NCI-H1092 (cell line): Measurements from ENCODE around the gene ABHD17C.

Source experiments
- DNase-seq: peaks from one replicate; lab custom pipeline; 2025; lab: John Stamatoyannopoulos, UW

Gene ABHD17C

GRCh38 chr15:80689716-80690115 is 5.4 kb upstream of the ABHD17C start:
- DNase-seq, result no peak

- no peak for DNase-seq
Observed at GRCh38 chr15:80691575-80691974, 3.5 kb upstream of the ABHD17C start.

- DNase-seq, result no peak
Observed at GRCh38 chr15:80693682-80694610, 1.2 kb upstream of the ABHD17C start.

GRCh38 chr15:80694611-80695098 is 455 bp upstream of the ABHD17C start:
- DNase-seq, result no peak

- DNase-seq, result no peak
Observed at GRCh38 chr15:80695911-80696661, 976 bp downstream of the ABHD17C start.

GRCh38 chr15:80697075-80697685 is 2.1 kb downstream of the ABHD17C start:
- no peak for DNase-seq

GRCh38 chr15:80698676-80699075 is 3.6 kb downstream of the ABHD17C start:
- DNase-seq, result no peak

- DNase-seq, result no peak
Observed at GRCh38 chr15:80699981-80700380, 4.9 kb downstream of the ABHD17C start.

GRCh38 chr15:80701676-80702311 is 6.7 kb downstream of the ABHD17C start:
- DNase-seq, result no peak

- DNase-seq, result no peak
Observed at GRCh38 chr15:80703081-80703480, 8.0 kb downstream of the ABHD17C start.

- no peak for DNase-seq
Observed at GRCh38 chr15:80703965-80704364, 8.9 kb downstream of the ABHD17C start.

- DNase-seq, result no peak
Observed at GRCh38 chr15:80706161-80706560, 11.1 kb downstream of the ABHD17C start.

GRCh38 chr15:80709542-80709941 is 14.4 kb downstream of the ABHD17C start:
- no peak for DNase-seq

GRCh38 chr15:80710635-80711554 is 15.8 kb downstream of the ABHD17C start:
- no peak for DNase-seq

- no peak for DNase-seq
Observed at GRCh38 chr15:80711886-80712285, 16.8 kb downstream of the ABHD17C start.

- DNase-seq, result no peak
Observed at GRCh38 chr15:80712956-80713355, 17.8 kb downstream of the ABHD17C start.

GRCh38 chr15:80721476-80721875 is 26.4 kb downstream of the ABHD17C start:
- DNase-seq, result no peak

- no peak for DNase-seq
Observed at GRCh38 chr15:80722811-80723210, 27.7 kb downstream of the ABHD17C start.

- DNase-seq, result no peak
Observed at GRCh38 chr15:80727196-80727595, 32.1 kb downstream of the ABHD17C start.

GRCh38 chr15:80727596-80727995 is 32.5 kb downstream of the ABHD17C start:
- no peak for DNase-seq

GRCh38 chr15:80730387-80730786 is 35.3 kb downstream of the ABHD17C start:
- DNase-seq, result no peak
